ENCODE measurements around the gene IQGAP2.

IQGAP2 gene

DNA sequence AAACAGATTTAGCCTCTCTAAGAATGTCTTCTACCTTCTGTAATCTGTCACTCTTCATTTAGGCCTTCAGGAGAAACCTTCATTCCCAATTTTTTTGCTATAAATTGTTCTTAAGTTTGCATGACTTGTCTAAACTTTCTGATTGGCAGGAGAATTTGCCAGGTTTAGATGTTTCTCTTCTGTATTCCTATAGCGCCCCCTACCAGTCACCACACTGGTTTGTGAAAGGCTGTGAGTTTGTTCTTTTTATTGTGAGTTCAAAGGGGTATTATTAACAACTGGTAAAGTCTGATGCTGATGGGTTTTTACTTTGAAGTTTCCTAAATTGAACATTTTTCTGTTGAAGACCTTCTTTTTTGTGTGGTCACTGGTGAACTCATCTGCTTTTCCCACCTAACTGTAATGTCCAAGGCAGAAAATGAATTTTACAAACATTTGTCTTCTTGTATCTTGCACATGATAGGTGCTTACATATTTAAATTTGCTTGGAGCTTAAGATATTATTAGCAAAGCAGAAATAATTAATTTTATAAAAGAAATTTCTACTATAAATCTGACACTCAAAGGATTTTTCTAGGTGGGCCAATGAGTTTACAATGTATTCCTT is 238.5 kb downstream of the IQGAP2 start:
- H3K36me3 ChIP-seq (ENCODE audit: control insufficient read depth, low read length) = peaks cover 25% of the 10 kb centered on the region
- H4K20me1 ChIP-seq (ENCODE audit: control insufficient read depth, insufficient read depth, low read depth, low read length) = no peaks in the 10 kb centered on the region
- no peak for TF ChIP-seq EZH2phosphoT487 (IDR thresholded peaks at IDR 0.05; ENCODE audit: borderline replicate concordance, low read length)
- TF ChIP-seq, protein P1, sequence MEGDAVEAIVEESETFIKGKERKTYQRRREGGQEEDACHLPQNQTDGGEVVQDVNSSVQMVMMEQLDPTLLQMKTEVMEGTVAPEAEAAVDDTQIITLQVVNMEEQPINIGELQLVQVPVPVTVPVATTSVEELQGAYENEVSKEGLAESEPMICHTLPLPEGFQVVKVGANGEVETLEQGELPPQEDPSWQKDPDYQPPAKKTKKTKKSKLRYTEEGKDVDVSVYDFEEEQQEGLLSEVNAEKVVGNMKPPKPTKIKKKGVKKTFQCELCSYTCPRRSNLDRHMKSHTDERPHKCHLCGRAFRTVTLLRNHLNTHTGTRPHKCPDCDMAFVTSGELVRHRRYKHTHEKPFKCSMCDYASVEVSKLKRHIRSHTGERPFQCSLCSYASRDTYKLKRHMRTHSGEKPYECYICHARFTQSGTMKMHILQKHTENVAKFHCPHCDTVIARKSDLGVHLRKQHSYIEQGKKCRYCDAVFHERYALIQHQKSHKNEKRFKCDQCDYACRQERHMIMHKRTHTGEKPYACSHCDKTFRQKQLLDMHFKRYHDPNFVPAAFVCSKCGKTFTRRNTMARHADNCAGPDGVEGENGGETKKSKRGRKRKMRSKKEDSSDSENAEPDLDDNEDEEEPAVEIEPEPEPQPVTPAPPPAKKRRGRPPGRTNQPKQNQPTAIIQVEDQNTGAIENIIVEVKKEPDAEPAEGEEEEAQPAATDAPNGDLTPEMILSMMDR (IDR thresholded peaks at IDR 0.05; ENCODE audit: low read depth, low read length, poor library complexity, severe bottlenecking) = peak; percentile 91
- H3K4me2 ChIP-seq (ENCODE audit: low read length) = no peak overlapping the region
- no peak overlapping the region for H3K4me3 ChIP-seq (ENCODE audit: low read length)
- no peaks in the 10 kb centered on the region for H3K27me3 ChIP-seq (ENCODE audit: control insufficient read depth, low read length)
- no peaks in the 10 kb centered on the region for H3K9me2 ChIP-seq (replicated peaks; ENCODE audit: control insufficient read depth, low read length)
- no peaks in the 10 kb centered on the region for H3K9me3 ChIP-seq (ENCODE audit: control insufficient read depth, insufficient read depth, low read length)
- H3K79me2 ChIP-seq (ENCODE audit: control insufficient read depth, low read length) = no peaks in the 10 kb centered on the region
- H3K27ac ChIP-seq (ENCODE audit: low read depth, low read length) = no peak overlapping the region
- no peaks in the 10 kb centered on the region for H3F3A ChIP-seq (ENCODE audit: control insufficient read depth, insufficient read depth)
- H3K4me1 ChIP-seq (ENCODE audit: control insufficient read depth, low read length) = peaks cover 23% of the 10 kb centered on the region

DNA sequence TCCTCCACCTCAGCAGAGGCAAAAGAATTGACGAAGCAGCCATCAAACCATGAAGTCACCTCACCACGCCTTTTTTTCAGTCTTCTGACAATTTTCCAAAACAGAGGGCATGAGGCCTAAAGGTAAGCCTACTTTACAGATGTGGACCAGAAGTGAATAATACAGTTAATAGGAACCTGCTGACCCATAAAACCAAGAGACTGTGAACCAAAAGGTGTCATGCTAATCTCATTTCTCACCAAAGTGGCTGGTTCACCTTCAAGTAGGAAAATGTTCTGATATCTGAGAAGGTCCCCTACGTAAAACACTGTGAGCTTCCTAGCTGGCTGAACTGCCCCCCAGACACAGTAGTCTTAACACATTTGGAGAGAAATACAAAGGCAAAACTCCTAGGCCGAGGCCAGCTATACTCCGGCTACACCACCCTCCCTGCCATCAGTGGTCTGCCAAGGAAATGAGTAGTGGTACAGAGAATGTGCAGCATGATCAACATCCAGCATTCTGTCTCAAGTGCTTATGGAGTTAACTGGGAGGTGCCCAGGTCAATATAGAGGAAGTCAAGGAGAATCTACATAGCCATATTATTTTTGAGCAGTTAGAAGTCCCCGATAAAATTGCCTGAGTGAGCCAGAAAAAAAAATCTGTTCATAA is 239.4 kb downstream of the IQGAP2 start:
- no peaks in the 10 kb centered on the region for H3K27me3 ChIP-seq (ENCODE audit: control insufficient read depth, low read length)

DNA sequence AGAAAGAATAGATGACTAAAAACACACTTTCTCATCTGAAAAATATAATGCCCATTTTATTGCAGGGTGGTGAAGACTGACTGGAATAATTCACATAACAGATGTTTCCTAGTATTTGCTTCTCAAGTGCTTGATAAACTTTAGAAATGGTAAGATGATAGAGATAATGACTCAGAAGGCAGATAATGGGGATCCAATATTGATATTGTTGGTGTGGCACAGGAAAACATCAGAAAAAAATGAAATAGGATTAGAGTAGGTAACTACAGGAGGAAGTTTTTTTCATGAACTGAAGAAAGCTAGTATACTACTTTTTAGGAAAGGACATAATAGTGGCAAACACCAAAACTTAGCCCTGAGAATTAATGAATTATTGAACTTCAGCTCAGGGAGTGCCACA is 240.3 kb downstream of the IQGAP2 start:
- Histone ChIP-seq H3K27me3 (ENCODE audit: control insufficient read depth, low read length) (no peaks in the 10 kb centered on the region), H3K4me3 (ENCODE audit: low read length) (no peak overlapping the region), H3K4me2 (ENCODE audit: low read length) (no peak overlapping the region), H3F3A (ENCODE audit: control insufficient read depth, insufficient read depth) (no peaks in the 10 kb centered on the region), H3K79me2 (ENCODE audit: control insufficient read depth, low read length) (no peaks in the 10 kb centered on the region), H3K9me3 (ENCODE audit: control insufficient read depth, insufficient read depth, low read length) (peaks cover 2% of the 10 kb centered on the region; the same call in 1 of the 2 replicates), H3K9me2 (replicated peaks; ENCODE audit: control insufficient read depth, low read length) (no peaks in the 10 kb centered on the region), H3K36me3 (ENCODE audit: control insufficient read depth, low read length) (peaks cover 25% of the 10 kb centered on the region), H4K20me1 (ENCODE audit: control insufficient read depth, insufficient read depth, low read depth, low read length) (no peaks in the 10 kb centered on the region), H3K4me1 (ENCODE audit: control insufficient read depth, low read length) (peaks cover 15% of the 10 kb centered on the region), H3K27ac (ENCODE audit: low read depth, low read length) (no peak overlapping the region)
- no peak for TF ChIP-seq EZH2phosphoT487 (IDR thresholded peaks at IDR 0.05; ENCODE audit: borderline replicate concordance, low read length)
- TF ChIP-seq, protein P1 (IDR thresholded peaks at IDR 0.05; ENCODE audit: low read depth, low read length, poor library complexity, severe bottlenecking) = no peak

More for the DNA sequence above, 239.4 kb downstream of the IQGAP2 start:
- Histone ChIP-seq H3K9me3 (ENCODE audit: control insufficient read depth, insufficient read depth, low read length) (no peaks in the 10 kb centered on the region), H3K9me2 (replicated peaks; ENCODE audit: control insufficient read depth, low read length) (no peaks in the 10 kb centered on the region), H3K4me1 (ENCODE audit: control insufficient read depth, low read length) (peaks cover 23% of the 10 kb centered on the region), H3K4me2 (ENCODE audit: low read length) (no peak overlapping the region), H3K36me3 (ENCODE audit: control insufficient read depth, low read length) (peaks cover 24% of the 10 kb centered on the region), H3K4me3 (ENCODE audit: low read length) (no peak overlapping the region), H3K79me2 (ENCODE audit: control insufficient read depth, low read length) (no peaks in the 10 kb centered on the region), H4K20me1 (ENCODE audit: control insufficient read depth, insufficient read depth, low read depth, low read length) (no peaks in the 10 kb centered on the region), H3K27ac (ENCODE audit: low read depth, low read length) (no peak overlapping the region), H3F3A (ENCODE audit: control insufficient read depth, insufficient read depth) (no peaks in the 10 kb centered on the region)
- TF ChIP-seq, protein P1 (IDR thresholded peaks at IDR 0.05; ENCODE audit: low read depth, low read length, poor library complexity, severe bottlenecking) = no peak
- no peak for TF ChIP-seq EZH2phosphoT487 (IDR thresholded peaks at IDR 0.05; ENCODE audit: borderline replicate concordance, low read length)

All from DOHH2 (cell line).